HCT116 (cell line): ENCODE measurements around the gene MAX.

Experiments
- JUND ChIP-seq: IDR thresholded peaks from 2 replicates; pipeline ENCODE4 v1.6.1; 2012
- SP1 ChIP-seq: IDR thresholded peaks from 2 replicates; pipeline ENCODE4 v1.6.1; 2012; ENCODE audit warnings: low read depth

GRCh38 chr14:65131301-65131701 lies 29.0 kb upstream of the MAX start:
- no peak for TF ChIP-seq SP1
- TF ChIP-seq JUND, result no peak
